Sigmoid colon (tissue), 7 donors: Measurements from ENCODE around the gene LPP. TPM values are rescaled to one million over a fixed set of nuclear protein-coding genes. Genes with fewer than 3 reads are reported as not detected.

Source experiments
- DNase-seq: peaks from one replicate; pipeline ENCODE4 v3.0.0-alpha.2; 2019
- H3K27ac ChIP-seq, 4 donors: fragments of 200-600 bp; sonication (generic); one replicate each; pipeline ENCODE4 v1.5.1; 2016 to 2019; ENCODE audit warnings: mild to moderate bottlenecking in 1 of 4
- H3K27me3 ChIP-seq, 3 donors: fragments of 200-600 bp; sonication (generic); one replicate each; pipeline ENCODE4 v1.5.1; 2019; ENCODE audit warnings: mild to moderate bottlenecking in 1 of 3
- H3K36me3 ChIP-seq, 4 donors: fragments of 200-600 bp; sonication (generic); one replicate each; pipeline ENCODE4 v1.5.1; 2016 to 2019
- H3K4me1 ChIP-seq, 4 donors: fragments of 200-600 bp; sonication (generic); one replicate each; pipeline ENCODE4 v1.5.1; 2017 to 2019
- H3K4me3 ChIP-seq, 4 donors: fragments of 200-600 bp; sonication (generic); one replicate each; pipeline ENCODE4 v1.5.1; 2017 to 2019; ENCODE audit warnings: mild to moderate bottlenecking in 2 of 4, moderate library complexity in 1 of 4
- H3K9me3 ChIP-seq, 4 donors: fragments of 200-600 bp in 3 of 4; sonication (generic) in 3 of 4; one replicate each; pipeline versions ENCODE4 v1.5.1 to v1.6.1; 2013 to 2019
- EP300 ChIP-seq, 4 donors: sonication (generic); formaldehyde crosslinking; IDR thresholded peaks; one replicate each; pipeline ENCODE4 v1.6.1; 2017; ENCODE audit warnings: antibody characterized with exemption in 4 of 4
- POLR2A ChIP-seq, 2 donors: fragments of 450-650 bp; IDR thresholded peaks; one replicate each; pipeline ENCODE4 v1.6.1; 2016; ENCODE audit warnings: antibody characterized with exemption in 2 of 2, mild to moderate bottlenecking in 2 of 2, moderate library complexity in 2 of 2
- POLR2AphosphoS5 ChIP-seq, 4 donors: sonication (generic); formaldehyde crosslinking; IDR thresholded peaks; one replicate each; pipeline ENCODE4 v1.6.1; 2017; ENCODE audit warnings: antibody characterized with exemption in 4 of 4
- WGBS, 2 donors: extraction: QIAGEN DNeasy Blood & Tissue Kit; methylation state at CpG; one replicate each; pipeline ENCODE4 v1.1.7; 2013; 5-methylcytosine and 5-hydroxymethylcytosine counted together
- intact Hi-C: fragments of 100-400 bp; cut with DNase I; formaldehyde crosslinking; loops from one replicate; pipeline ENCODE4 v1.15.1; 2023
- polyA plus RNA-seq, 3 donors: library from polyadenylated mRNA; stranded (reverse); fragments of 200-250 nt; gene quantifications; one replicate each; pipeline ENCODE4 v1.2.3, GENCODE V29; 2013
- total RNA-seq, 4 donors: library from RNA; depleted of rRNA; stranded (reverse); fragments of >200 nt; gene quantifications; one replicate each; pipeline ENCODE4 v1.1.0, GENCODE V29; 2016
- TF ChIP-seq, protein P1 (sequence below), 4 experiments: fragments of 450-650 bp in 3 of 4; fragments of 200-600 bp in 1 of 4; IDR thresholded peaks; one replicate each; pipeline ENCODE4 v1.5.1; 2016 to 2019; ENCODE audit warnings: antibody characterized with exemption in 4 of 4, mild to moderate bottlenecking in 3 of 4, moderate library complexity in 2 of 4
- donor health status: healthy with polysubstance abuse.
- donor health status: Bipolar disorder and iron deficiency.
- donor health status: healthy.

The LPP gene
- total and polyA plus RNA-seq, 7 donors = 5.3 to 1,773 (median 824) TPM

DNA sequence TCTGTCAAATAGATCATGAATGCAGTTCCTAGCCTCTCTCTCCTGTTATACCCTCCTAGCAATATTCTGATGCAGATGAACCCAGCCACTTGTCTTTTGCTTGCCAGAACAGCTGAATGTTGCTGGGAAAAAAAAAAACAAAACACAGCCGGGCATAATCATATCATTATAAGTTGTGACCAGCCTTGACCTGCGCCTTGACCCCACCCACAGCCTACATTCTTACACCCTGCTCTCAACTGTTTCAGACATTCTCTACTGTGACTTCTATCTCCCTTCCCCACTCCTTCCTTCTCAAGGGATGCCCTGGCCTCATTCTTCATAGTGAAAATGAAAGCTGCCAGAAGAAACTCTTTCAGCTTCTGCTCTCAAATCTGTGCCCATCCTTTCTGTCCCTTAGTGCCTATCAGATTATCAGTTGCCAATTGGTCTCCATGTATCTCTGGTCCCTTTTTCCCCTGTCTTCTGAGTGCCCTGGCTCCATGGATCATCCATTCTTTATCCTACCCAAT is 628.7 kb downstream of the LPP start:
- TF ChIP-seq POLR2A (IDR thresholded peaks at IDR 0.05) = no peak
- no peak for TF ChIP-seq EP300 (IDR thresholded peaks at IDR 0.05)
- TF ChIP-seq, protein P1, sequence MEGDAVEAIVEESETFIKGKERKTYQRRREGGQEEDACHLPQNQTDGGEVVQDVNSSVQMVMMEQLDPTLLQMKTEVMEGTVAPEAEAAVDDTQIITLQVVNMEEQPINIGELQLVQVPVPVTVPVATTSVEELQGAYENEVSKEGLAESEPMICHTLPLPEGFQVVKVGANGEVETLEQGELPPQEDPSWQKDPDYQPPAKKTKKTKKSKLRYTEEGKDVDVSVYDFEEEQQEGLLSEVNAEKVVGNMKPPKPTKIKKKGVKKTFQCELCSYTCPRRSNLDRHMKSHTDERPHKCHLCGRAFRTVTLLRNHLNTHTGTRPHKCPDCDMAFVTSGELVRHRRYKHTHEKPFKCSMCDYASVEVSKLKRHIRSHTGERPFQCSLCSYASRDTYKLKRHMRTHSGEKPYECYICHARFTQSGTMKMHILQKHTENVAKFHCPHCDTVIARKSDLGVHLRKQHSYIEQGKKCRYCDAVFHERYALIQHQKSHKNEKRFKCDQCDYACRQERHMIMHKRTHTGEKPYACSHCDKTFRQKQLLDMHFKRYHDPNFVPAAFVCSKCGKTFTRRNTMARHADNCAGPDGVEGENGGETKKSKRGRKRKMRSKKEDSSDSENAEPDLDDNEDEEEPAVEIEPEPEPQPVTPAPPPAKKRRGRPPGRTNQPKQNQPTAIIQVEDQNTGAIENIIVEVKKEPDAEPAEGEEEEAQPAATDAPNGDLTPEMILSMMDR (IDR thresholded peaks at IDR 0.05) = no peak
- no peak for TF ChIP-seq POLR2AphosphoS5 (IDR thresholded peaks at IDR 0.05)
- WGBS, 2 donors = 74 to 83% methylated on average over 2 of the region's 2 CpGs
- Histone ChIP-seq H3K9me3 (no peaks in the 10 kb centered on the region), H3K27me3 (no peaks in the 10 kb centered on the region), H3K36me3 (no peaks in the 10 kb centered on the region), H3K4me1 (peaks cover 0 to 66% (median 41%) of the 10 kb centered on the region in 4 donors), H3K27ac (peak overlapping the region in 3 of 4 donors; percentile 13 to 77 (median 70)), H3K4me3 (no peak overlapping the region)
- no peak for DNase-seq
- intact Hi-C loops = loop anchor here (5.0 kb wide), 1 partner anchor 1040 kb away; no protein-coding TSS in a partner anchor

DNA sequence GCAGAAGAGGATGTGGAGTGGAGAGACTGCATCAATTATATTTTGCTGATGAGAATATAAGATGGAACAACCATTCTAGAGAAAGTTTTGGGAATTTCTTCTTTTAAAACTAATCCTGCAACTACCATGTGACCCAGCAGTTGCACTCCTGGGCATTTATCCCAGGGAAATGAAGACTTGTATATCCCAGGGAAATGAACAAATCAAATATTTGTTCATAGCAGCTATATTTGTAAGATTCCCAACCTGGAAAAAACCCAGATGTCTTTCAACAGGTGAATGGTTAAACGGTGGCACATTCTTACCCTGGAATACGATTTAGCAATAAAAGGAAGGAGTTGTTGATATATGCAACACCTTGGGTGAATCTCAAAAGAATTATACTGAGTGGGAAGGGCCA is 632.5 kb downstream of the LPP start:
- TF ChIP-seq EP300 (IDR thresholded peaks at IDR 0.05) (no peak), POLR2AphosphoS5 (IDR thresholded peaks at IDR 0.05) (no peak), POLR2A (IDR thresholded peaks at IDR 0.05) (no peak)
- TF ChIP-seq, protein P1 (IDR thresholded peaks at IDR 0.05) = no peak
- intact Hi-C loops = no loop called here
- no peaks in the 10 kb centered on the region for H3K27me3 ChIP-seq
- H3K9me3 ChIP-seq = no peaks in the 10 kb centered on the region
- no peak for DNase-seq
- peaks cover 0 to 58% (median 30%) of the 10 kb centered on the region in 4 donors for H3K4me1 ChIP-seq
- H3K36me3 ChIP-seq = no peaks in the 10 kb centered on the region
- 18 to 68% methylated on average over 2 of the region's 2 CpGs for WGBS, 2 donors
- no peak overlapping the region for H3K4me3 ChIP-seq
- no peak overlapping the region for H3K27ac ChIP-seq

DNA sequence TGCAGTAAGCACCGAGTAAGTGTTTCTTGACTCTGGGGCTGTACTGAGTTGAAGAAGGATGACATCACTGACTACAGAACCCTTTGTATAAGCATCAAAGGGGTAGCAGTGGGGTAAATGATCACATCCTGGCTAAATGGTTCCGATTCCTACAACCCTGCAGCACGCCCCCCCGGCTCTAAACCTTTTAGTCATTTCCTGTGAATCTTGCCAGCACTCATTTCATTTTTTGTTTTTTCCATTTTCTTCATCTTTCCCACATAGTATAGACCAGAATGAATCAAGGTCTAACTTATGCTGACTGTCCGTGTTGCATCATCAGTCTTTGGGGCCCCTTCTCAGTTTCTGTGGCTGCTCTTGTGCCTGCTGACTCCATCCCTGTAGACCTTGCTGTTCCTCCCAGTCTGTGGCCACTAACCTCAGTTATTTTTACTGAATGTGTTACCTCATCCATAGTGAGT is 634.7 kb downstream of the LPP start:
- Histone ChIP-seq H3K27ac (peak overlapping the region in 1 of 4 donors; percentile 12), H3K36me3 (peaks cover 0 to 4% (median 0%) of the 10 kb centered on the region in 4 donors), H3K9me3 (no peaks in the 10 kb centered on the region), H3K4me3 (no peak overlapping the region), H3K27me3 (no peaks in the 10 kb centered on the region), H3K4me1 (peaks cover 0 to 56% (median 25%) of the 10 kb centered on the region in 4 donors)
- TF ChIP-seq POLR2A (IDR thresholded peaks at IDR 0.05) (no peak), POLR2AphosphoS5 (IDR thresholded peaks at IDR 0.05) (no peak)
- TF ChIP-seq, protein P1 (IDR thresholded peaks at IDR 0.05) = no peak
- intact Hi-C loops = no loop called here
- DNase-seq = no peak
- 67 to 88% methylated on average over 5 of the region's 5 CpGs for WGBS, 2 donors

DNA sequence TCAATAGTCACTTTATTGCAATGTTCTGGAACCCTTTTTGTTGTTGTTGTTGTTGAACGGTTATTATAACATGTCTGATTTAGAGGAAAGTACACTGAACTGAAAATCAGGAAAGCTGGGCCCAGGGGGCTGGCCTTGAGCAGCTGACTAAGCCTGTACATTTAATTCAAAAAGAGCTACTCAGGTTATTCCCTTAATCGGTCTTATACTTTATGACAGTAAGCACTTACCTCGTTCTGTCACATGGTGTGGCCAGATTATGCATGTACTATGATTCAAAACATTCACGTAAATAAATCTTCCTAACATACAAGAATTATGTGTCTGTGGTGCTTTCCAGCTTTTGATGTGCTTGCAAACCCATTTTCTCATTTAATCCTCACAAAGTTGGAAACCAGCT is 635.3 kb downstream of the LPP start:
- TF ChIP-seq EP300 (IDR thresholded peaks at IDR 0.05) = no peak
- no peak for TF ChIP-seq POLR2AphosphoS5 (IDR thresholded peaks at IDR 0.05)
- TF ChIP-seq, protein P1 (IDR thresholded peaks at IDR 0.05) = no peak
- TF ChIP-seq POLR2A (IDR thresholded peaks at IDR 0.05) = no peak
- Histone ChIP-seq H3K27ac (peak overlapping the region in 1 of 4 donors; percentile 12), H3K4me1 (peaks cover 0 to 56% (median 25%) of the 10 kb centered on the region in 4 donors), H3K9me3 (no peaks in the 10 kb centered on the region), H3K36me3 (peaks cover 0 to 7% (median 0%) of the 10 kb centered on the region in 4 donors), H3K4me3 (no peak overlapping the region), H3K27me3 (no peaks in the 10 kb centered on the region)
- DNase-seq = no peak
- WGBS, 2 donors = 71 to 83% methylated on average over 4 of the region's 4 CpGs
- intact Hi-C loops = no loop called here

DNA sequence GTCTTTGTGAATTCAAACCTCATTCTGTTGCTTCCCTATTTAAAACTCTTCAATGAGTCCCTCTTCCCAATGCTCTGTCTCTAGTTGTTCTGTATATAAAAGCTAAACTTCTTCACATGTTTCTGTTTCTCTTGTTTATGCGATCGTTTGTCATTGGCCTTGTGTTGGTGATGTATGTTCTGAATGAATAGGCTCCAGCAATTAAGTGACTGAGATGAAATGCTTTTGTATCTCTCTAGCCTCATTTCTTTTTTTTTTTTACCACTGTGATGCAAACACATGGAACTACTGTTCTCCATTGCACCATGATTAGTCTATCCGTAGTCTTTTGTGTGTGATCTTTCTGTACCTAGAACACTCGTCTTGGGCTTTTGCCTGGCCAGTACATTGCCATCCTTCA is 637.4 kb downstream of the LPP start:
- 89% methylated on average over 4 of the region's 4 CpGs for WGBS, 2 donors
- H3K36me3 ChIP-seq = peaks cover 0 to 7% (median 0%) of the 10 kb centered on the region in 4 donors
- TF ChIP-seq, protein P1 (IDR thresholded peaks at IDR 0.05) = no peak
- TF ChIP-seq EP300 (IDR thresholded peaks at IDR 0.05) (no peak), POLR2A (IDR thresholded peaks at IDR 0.05) (no peak), POLR2AphosphoS5 (IDR thresholded peaks at IDR 0.05) (no peak)

More for the DNA sequence above, 637.4 kb downstream of the LPP start:
- intact Hi-C loops = no loop called here
- Histone ChIP-seq H3K4me3 (no peak overlapping the region), H3K27me3 (no peaks in the 10 kb centered on the region), H3K27ac (no peak overlapping the region), H3K9me3 (no peaks in the 10 kb centered on the region), H3K4me1 (peaks cover 0 to 53% (median 31%) of the 10 kb centered on the region in 4 donors)
- DNase-seq = no peak
